SH-SY5Y (cell line): Measurements from ENCODE around the gene CMSS1.

Source experiments
- GATA2 ChIP-seq: IDR thresholded peaks from 2 replicates; pipeline ENCODE4 v1.6.1; 2011; ENCODE audit warnings: mild to moderate bottlenecking, low read depth, low read length
- GATA3 ChIP-seq: IDR thresholded peaks from 2 replicates; pipeline ENCODE4 v1.6.1; 2011; ENCODE audit warnings: low read depth, mild to moderate bottlenecking, low read length, moderate library complexity

GRCh38 chr3:100047455-100048141 lies 229.9 kb downstream of the CMSS1 start:
- TF ChIP-seq GATA3 (no peak), GATA2 (no peak)
